SW480 (cell line): ENCODE measurements around the gene RAVER1.
"Not testable (repeated sequence)": the region's sequence is repeated elsewhere in the genome, so short reads cannot be mapped to it uniquely, and the experiment has no call there.

Source experiments
- DNase-seq: peaks from one replicate; pipeline ENCODE4 v3.0.0-alpha.2; 2016; ENCODE audit warnings: low spot score

Gene RAVER1

GRCh38 chr19:10344780-10345179 lies 11.5 kb upstream of the RAVER1 start:
- DNase-seq, result no peak

DNA sequence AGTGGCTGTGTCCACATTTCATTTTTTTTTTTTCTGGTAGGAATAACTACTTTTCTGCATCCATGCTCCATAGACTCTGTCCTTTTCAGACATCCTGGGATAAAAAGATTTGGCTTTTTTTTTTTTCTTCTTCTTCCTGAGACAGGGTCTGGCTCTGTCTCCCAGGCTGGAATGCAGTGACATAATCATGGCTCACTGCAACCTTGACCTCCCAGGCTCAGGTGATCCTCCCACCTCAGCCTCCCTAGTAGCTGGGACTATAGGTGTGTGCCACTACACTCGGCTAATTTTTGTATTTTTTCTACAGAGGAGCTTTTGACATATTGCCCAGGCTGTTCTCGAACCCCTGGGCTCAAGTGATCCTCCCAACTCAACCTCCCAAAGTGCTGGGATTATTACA lies 10.2 kb upstream of the RAVER1 start:
- no peak for DNase-seq

- no peak for DNase-seq
Measured at GRCh38 chr19:10339977-10340376, 6.6 kb upstream of the RAVER1 start.

- no peak for DNase-seq
Measured at GRCh38 chr19:10339380-10339960, 6.1 kb upstream of the RAVER1 start, which contains the start of gene ICAM3. ICAM3 (minus strand) TSS chr19:10339624; CDS start chr19:10339614, 10 bp downstream.

- DNase-seq, result no peak
Measured at GRCh38 chr19:10338940-10339339, 5.6 kb upstream of the RAVER1 start.

GRCh38 chr19:10336725-10337124 lies 3.4 kb upstream of the RAVER1 start:
- DNase-seq, result not testable (repeated sequence)

DNA sequence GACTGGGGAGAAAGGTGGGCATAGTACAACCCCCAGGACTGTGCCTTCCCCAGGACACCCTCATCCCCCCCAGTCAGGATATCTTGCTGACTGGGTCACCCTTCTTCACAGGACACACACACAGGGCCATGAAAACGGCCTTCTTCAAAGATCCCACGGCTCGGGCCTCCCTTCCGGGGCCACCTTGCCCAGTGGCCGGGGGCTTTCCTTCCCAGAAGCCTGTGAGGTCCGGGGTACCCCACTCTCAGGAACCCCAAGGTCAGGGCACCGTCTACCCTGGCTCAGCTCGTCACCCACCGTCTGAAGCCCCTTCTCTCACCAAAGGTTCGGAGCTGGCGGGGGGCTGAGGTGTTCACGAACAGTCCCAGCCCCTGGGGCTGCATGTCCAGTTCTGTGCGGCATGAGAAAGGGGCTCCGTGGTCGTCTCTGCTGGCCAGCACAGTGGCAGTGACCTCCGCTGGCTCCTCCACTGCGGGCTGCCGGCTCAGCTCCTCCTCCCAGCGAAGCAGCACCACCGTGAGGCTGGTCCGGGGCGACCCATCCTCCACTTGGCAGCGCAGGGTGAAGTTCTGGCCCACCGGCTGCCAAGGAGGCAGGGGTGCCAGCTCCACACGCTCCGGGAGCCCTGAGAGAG lies 2.1 kb upstream of the RAVER1 start:
- DNase-seq, result no peak

DNA sequence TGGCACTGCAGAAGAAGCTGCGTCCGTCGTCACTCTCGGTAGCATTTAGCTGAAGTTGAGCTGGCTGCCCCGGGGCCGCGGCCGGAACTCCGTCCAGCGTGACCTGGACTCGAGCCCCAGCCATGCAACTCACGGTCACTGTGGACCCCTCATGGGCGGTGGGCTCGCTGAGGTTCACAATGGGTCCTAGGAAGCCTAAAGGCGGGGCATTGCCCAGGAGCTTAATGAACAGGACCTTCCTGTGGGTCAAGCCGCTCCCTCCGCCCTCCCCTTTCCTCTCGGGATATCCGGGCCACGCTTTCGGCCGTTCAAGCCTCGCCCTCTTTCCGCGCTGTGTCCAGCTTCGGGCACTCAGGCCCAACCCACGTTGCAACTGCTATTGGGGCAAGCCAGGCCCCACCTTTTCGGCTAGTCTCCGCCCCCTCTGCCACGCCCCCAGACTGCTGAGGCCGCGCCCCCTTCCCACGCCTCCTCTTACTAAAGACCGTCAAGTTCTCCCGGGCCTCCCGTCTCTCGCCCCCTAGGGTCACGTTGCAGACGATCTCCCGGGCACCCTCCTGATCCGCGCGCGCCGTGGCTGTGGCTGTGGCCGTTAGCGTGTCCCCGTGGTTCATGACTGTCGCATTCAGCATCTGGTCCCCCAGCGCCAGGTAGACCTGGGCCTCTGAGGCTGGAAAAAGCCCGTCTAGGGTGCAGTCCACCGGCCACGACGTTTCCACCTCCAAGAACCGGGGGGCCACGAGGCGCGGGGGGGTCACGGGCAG lies 1.4 kb upstream of the RAVER1 start:
- DNase-seq, result peak; percentile 90

GRCh38 chr19:10333758-10334587 lies 644 bp upstream of the RAVER1 start:
- peak; percentile 70 for DNase-seq

- no peak for DNase-seq
Measured at GRCh38 chr19:10332158-10332964, 968 bp downstream of the RAVER1 start.

DNA sequence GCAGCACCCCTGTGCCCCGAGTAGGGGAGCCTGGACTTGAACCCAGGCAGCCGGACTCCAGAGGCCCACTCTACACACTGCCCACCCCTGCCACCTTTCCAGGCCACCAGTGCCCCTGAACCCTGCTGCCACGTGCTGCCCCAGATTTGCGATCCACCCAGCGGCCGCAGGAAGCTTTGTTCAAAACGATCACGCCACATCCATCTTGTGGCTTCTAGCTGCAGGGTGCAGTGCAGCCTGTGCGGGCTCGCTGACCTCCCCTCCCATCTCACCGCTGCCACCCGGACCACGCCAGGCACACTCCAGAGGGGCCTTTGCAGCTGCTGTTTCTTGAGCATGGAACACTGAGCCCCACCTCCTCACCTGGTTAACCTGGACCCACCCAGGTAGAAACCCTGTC lies 3.8 kb downstream of the RAVER1 start:
- no peak for DNase-seq

GRCh38 chr19:10328558-10329429 lies 4.5 kb downstream of the RAVER1 start:
- no peak for DNase-seq

GRCh38 chr19:10327793-10328192 lies 5.5 kb downstream of the RAVER1 start:
- DNase-seq, result no peak

DNA sequence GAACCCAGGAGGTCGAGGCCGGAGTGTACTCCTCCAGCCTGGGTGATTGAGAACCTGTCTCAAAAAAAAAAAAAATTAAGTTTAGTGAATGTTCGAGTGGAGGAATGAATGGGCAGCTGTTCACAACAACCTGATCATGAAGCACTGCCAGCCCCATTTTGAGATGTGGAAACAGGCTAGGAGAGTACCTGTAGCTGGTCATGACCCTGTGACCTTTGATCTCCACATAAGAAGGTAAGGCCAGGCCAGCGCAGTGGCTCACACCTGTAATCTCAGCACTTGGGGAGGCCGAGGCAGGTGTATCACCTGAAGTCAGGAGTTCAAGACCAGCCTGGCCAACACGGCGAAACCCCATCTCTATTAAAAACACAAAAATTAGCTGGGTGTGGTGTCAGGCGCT lies 7.6 kb downstream of the RAVER1 start:
- no peak for DNase-seq

DNA sequence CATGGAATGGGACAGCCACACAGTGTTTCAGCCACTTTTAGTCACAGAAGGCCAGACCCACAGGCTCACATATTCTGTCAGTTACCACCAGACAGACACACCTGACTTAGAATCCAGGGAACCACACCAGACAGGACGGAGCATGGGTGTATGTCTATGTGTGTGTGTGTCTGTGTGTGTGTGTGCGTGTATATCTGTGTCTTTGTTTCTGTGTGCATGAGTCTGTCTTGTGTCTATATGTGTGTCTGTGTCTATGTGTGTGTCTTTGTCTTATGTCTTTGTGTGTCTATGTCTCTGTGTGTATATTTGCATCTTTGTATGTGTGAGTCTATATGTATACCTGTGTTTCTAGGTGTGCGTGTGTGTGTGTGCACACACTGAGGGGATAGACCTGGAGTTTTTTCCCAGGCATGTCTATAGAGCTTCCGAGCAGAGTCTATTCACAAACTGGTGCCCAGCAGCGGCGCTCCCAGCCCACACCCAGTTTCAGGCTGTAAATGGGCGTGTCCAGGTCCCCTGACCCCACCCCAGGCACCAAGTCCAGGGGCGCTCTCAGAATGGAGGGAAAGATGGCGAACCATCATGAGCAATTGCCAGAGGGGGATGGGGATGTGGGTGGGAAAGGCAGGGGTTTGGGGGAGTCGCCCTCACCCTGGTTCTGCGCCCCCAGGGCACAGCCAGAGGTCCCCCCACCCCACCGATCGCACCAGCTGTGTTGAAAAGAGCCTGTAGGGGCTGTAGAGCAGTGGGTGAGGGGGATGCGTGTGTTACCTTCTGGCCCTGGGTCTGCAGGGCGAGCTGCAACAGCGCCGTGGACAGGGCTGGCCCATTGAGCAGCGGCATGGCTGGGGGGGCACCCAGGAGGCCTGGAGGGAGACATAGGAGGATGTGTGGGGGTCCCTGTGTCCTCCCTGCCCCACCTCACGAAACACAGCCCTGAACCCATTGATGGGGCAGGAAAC lies 11.2 kb downstream of the RAVER1 start:
- no peak for DNase-seq

GRCh38 chr19:10321417-10321797 lies 11.9 kb downstream of the RAVER1 start:
- DNase-seq, result no peak

GRCh38 chr19:10320602-10321416 lies 12.5 kb downstream of the RAVER1 start:
- no peak for DNase-seq
